Smooth muscle cell (in vitro differentiated cells): ENCODE results near the gene SMIM32. TPM values are rescaled to one million over a fixed set of nuclear protein-coding genes. Genes with fewer than 3 reads are reported as not detected.

Experiments
- DNase-seq: peaks from one replicate; lab custom pipeline; 2025; ENCODE audit not compliant: unreplicated experiment; lab: John Stamatoyannopoulos, UW
- H2AFZ ChIP-seq: fragments of 200-600 bp; sonication (generic); 2 replicates; pipeline ENCODE4 v1.6.0; 2016; ENCODE audit warnings: antibody characterized with exemption, low read depth, mild to moderate bottlenecking
- H3F3A ChIP-seq: fragments of 200-600 bp; sonication (generic); 2 replicates; pipeline ENCODE4 v1.6.0; 2017; ENCODE audit warnings: antibody characterized with exemption, low read depth
- H3K27ac ChIP-seq: fragments of 200-600 bp; sonication (generic); 2 replicates; pipeline ENCODE4 v1.5.1; 2016; ENCODE audit warnings: low read depth, mild to moderate bottlenecking
- H3K27me3 ChIP-seq: fragments of 200-600 bp; sonication (generic); 2 replicates; pipeline ENCODE4 v1.6.1; 2016; ENCODE audit warnings: low read depth, mild to moderate bottlenecking
- H3K36me3 ChIP-seq: fragments of 200-600 bp; sonication (generic); 2 replicates; pipeline ENCODE4 v1.5.1; 2016; ENCODE audit warnings: low read depth
- H3K4me1 ChIP-seq: fragments of 200-600 bp; sonication (generic); 2 replicates; pipeline ENCODE4 v1.5.1; 2016; ENCODE audit warnings: low read depth
- H3K4me2 ChIP-seq: fragments of 200-600 bp; sonication (generic); 2 replicates; pipeline ENCODE4 v1.6.0; 2016; ENCODE audit warnings: mild to moderate bottlenecking
- H3K4me3 ChIP-seq: fragments of 200-600 bp; sonication (generic); 2 replicates; pipeline ENCODE4 v1.5.1; 2016; ENCODE audit warnings: mild to moderate bottlenecking
- H3K79me2 ChIP-seq: fragments of 200-600 bp; sonication (generic); 2 replicates; pipeline ENCODE4 v1.6.0; 2016; ENCODE audit warnings: low read depth, mild to moderate bottlenecking
- H3K9ac ChIP-seq: fragments of 200-600 bp; sonication (generic); 2 replicates; pipeline ENCODE4 v1.6.0; 2016; ENCODE audit warnings: low read depth
- H3K9me3 ChIP-seq: fragments of 200-600 bp; sonication (generic); replicated peaks from 2 replicates; pipeline ENCODE4 v1.5.1; 2016; ENCODE audit warnings: low read depth
- H4K20me1 ChIP-seq: fragments of 200-600 bp; sonication (generic); 2 replicates; pipeline ENCODE4 v1.6.0; 2016; ENCODE audit warnings: low read depth
- CTCF ChIP-seq: fragments of 200-600 bp; sonication (generic); IDR thresholded peaks from 2 replicates; pipeline ENCODE4 v1.5.1; 2017; ENCODE audit warnings: borderline replicate concordance, mild to moderate bottlenecking, antibody characterized with exemption; ENCODE audit not compliant: insufficient read depth, poor library complexity, severe bottlenecking
- WGBS: methylation state at CpG from one replicate; pipeline ENCODE4 v1.1.7; 2016; ENCODE audit warnings: low lambda C conversion rate; 5-methylcytosine and 5-hydroxymethylcytosine counted together
- polyA plus RNA-seq: library from polyadenylated mRNA; unstranded; fragments of >200 nt; fragmentation: Nextera tagmentation; extraction: Ambion mirVana; gene quantifications from 2 replicates; pipeline ENCODE4 v1.2.1, GENCODE V29; 2016
- total RNA-seq: library from RNA; depleted of rRNA; stranded (reverse); fragments of >200 nt; gene quantifications from 2 replicates; pipeline ENCODE4 v1.2.3, GENCODE V29; 2014

Gene SMIM32
- total and polyA plus RNA-seq, 2 experiments from 2014 or later = 1.5 to 2.2 TPM

- no peaks in the 10 kb centered on the region for H3K27me3 ChIP-seq
- H3K9me3 ChIP-seq = no peaks in the 10 kb centered on the region
- H3K9ac ChIP-seq = no peak overlapping the region
- no peak overlapping the region for H2AFZ ChIP-seq
- no peak overlapping the region for H3K4me2 ChIP-seq
- H3K4me3 ChIP-seq = no peak overlapping the region
- H3K27ac ChIP-seq = no peak overlapping the region
- H3F3A ChIP-seq = no peaks in the 10 kb centered on the region
- no peaks in the 10 kb centered on the region for H4K20me1 ChIP-seq
- H3K79me2 ChIP-seq = no peaks in the 10 kb centered on the region
- no peaks in the 10 kb centered on the region for H3K36me3 ChIP-seq
- no peak for DNase-seq
- TF ChIP-seq CTCF = no peak
- WGBS = 39% methylated on average over 5 of the region's 5 CpGs
- no peaks in the 10 kb centered on the region for H3K4me1 ChIP-seq
Observed at GRCh38 chr5:136236479-136237083, 43.6 kb upstream of the SMIM32 start.

GRCh38 chr5:136235321-136235720, 42.4 kb upstream of the SMIM32 start:
- WGBS = 67% methylated on average over 1 of the region's 1 CpG
- no peak overlapping the region for H3K9ac ChIP-seq
- H2AFZ ChIP-seq = no peak overlapping the region
- H3K4me2 ChIP-seq = no peak overlapping the region
- no peak for TF ChIP-seq CTCF
- no peak overlapping the region for H3K4me3 ChIP-seq
- no peaks in the 10 kb centered on the region for H3K36me3 ChIP-seq
- no peak overlapping the region for H3K27ac ChIP-seq
- H3F3A ChIP-seq = no peaks in the 10 kb centered on the region
- no peaks in the 10 kb centered on the region for H3K9me3 ChIP-seq
- H4K20me1 ChIP-seq = no peaks in the 10 kb centered on the region
- no peaks in the 10 kb centered on the region for H3K79me2 ChIP-seq
- H3K27me3 ChIP-seq = peaks cover under 1% of the 10 kb centered on the region
- no peak for DNase-seq
- peaks cover 3% of the 10 kb centered on the region for H3K4me1 ChIP-seq

DNA sequence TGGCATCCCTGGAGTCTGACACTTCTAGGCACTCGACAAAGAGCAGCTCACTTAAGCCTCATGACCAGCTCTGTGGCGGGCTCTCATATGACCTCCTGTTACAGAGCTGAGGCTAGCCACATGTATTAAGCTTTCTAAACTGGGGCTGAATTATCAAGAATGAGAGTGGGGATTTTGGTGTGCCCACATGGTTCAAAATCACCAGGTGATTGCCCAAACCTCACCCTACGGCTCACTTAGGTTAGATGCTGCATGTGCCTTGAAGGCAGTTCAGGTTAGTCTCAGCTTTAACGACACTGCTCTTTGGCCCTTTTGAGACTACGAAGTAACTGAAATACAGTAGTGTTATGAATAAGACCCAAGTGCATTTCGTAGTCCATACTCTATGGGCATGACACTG, 39.4 kb upstream of the SMIM32 start:
- H4K20me1 ChIP-seq = no peaks in the 10 kb centered on the region
- WGBS = 95% methylated on average over 6 of the region's 6 CpGs
- peaks cover 13% of the 10 kb centered on the region for H3K27me3 ChIP-seq
- no peak for TF ChIP-seq CTCF
- H3K79me2 ChIP-seq = no peaks in the 10 kb centered on the region
- no peaks in the 10 kb centered on the region for H3F3A ChIP-seq
- H3K36me3 ChIP-seq = no peaks in the 10 kb centered on the region
- no peak overlapping the region for H3K27ac ChIP-seq
- H2AFZ ChIP-seq = no peak overlapping the region
- no peak for DNase-seq
- peaks cover 3% of the 10 kb centered on the region for H3K4me1 ChIP-seq
- H3K4me2 ChIP-seq = no peak overlapping the region
- H3K9ac ChIP-seq = no peak overlapping the region
- no peaks in the 10 kb centered on the region for H3K9me3 ChIP-seq
- no peak overlapping the region for H3K4me3 ChIP-seq

DNA sequence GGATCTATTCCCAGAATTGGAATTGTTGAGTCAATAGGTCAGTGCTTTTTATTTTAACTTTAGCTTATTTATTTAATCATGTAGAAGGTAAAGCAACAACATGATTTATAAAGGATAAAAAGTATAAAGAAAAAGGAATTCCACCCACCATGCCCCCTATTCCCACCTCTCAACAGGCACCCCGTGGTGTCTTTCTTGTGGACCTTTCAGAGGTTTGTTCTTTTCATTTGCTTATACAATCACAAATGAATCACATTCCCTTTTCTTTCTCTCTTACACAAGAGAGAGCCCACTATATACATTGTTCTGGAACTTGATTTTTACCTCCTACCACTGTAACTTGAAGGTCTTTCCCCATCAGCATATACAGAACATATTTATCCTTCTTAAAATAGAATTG, 37.2 kb upstream of the SMIM32 start:
- TF ChIP-seq CTCF = no peak
- Histone ChIP-seq H3K4me3 (no peak overlapping the region), H3K4me1 (peaks cover 3% of the 10 kb centered on the region), H2AFZ (no peak overlapping the region), H3K79me2 (no peaks in the 10 kb centered on the region), H3K36me3 (no peaks in the 10 kb centered on the region), H3K27ac (no peak overlapping the region), H3F3A (no peaks in the 10 kb centered on the region), H4K20me1 (no peaks in the 10 kb centered on the region), H3K9me3 (no peaks in the 10 kb centered on the region), H3K4me2 (no peak overlapping the region), H3K27me3 (peaks cover 13% of the 10 kb centered on the region), H3K9ac (no peak overlapping the region)
- DNase-seq = no peak
- 37% methylated on average over 1 of the region's 1 CpG for whole genome bisulfite sequencing
